SK-N-SH treated with all-trans-retinoic acid at 6 μM for 48 hours (cell line): Measurements from ENCODE around the gene FAM32A.

Experiments
- ARNTL ChIP-seq: fragments of 450-650 bp; formaldehyde crosslinking; IDR thresholded peaks from 2 replicates; pipeline ENCODE4 v1.5.0; 2020; ENCODE audit warnings: low read depth, mild to moderate bottlenecking, moderate library complexity, borderline replicate concordance
- BACH2 ChIP-seq: fragments of 250-450 bp; sonication (Bioruptor Pico); IDR thresholded peaks from 2 replicates; pipeline ENCODE4 v1.9.0; 2021; ENCODE audit warnings: mild to moderate bottlenecking, borderline replicate concordance
- CSDC2 ChIP-seq: fragments of 250-450 bp; sonication (Bioruptor Pico); IDR thresholded peaks from 2 replicates; pipeline ENCODE4 v1.5.0; 2020; ENCODE audit warnings: mild to moderate bottlenecking, moderate library complexity
- GLIS3 ChIP-seq: fragments of 250-450 bp; sonication (Bioruptor Pico); IDR thresholded peaks from 2 replicates; pipeline ENCODE4 v1.5.0; 2020; ENCODE audit warnings: mild to moderate bottlenecking, moderate library complexity
- RARB ChIP-seq: fragments of 250-450 bp; sonication (Bioruptor Pico); IDR thresholded peaks from 2 replicates; pipeline ENCODE4 v1.8.0; 2021; ENCODE audit warnings: mild to moderate bottlenecking, moderate library complexity
- TCF4 ChIP-seq: fragments of 250-450 bp; sonication (Bioruptor Pico); IDR thresholded peaks from 2 replicates; pipeline ENCODE4 v1.8.0; 2021; ENCODE audit warnings: mild to moderate bottlenecking, moderate library complexity, borderline replicate concordance
- TOX ChIP-seq: fragments of 250-450 bp; sonication (Bioruptor Pico); IDR thresholded peaks from 2 replicates; pipeline ENCODE4 v1.8.0; 2021; ENCODE audit warnings: mild to moderate bottlenecking, moderate library complexity, borderline replicate concordance
- ZC3H10 ChIP-seq: fragments of 250-450 bp; sonication (Bioruptor Pico); IDR thresholded peaks from 2 replicates; pipeline ENCODE4 v1.5.1; 2021; ENCODE audit warnings: mild to moderate bottlenecking, moderate library complexity
- ZFP3 ChIP-seq: fragments of 250-450 bp; sonication (Bioruptor Pico); IDR thresholded peaks from 2 replicates; pipeline ENCODE4 v1.5.0; 2020; ENCODE audit warnings: mild to moderate bottlenecking, moderate library complexity
- ZFP30 ChIP-seq: fragments of 450-650 bp; formaldehyde crosslinking; IDR thresholded peaks from 2 replicates; pipeline ENCODE4 v1.5.0; 2022; ENCODE audit warnings: mild to moderate bottlenecking, moderate library complexity
- TF ChIP-seq, protein P1 (sequence below): fragments of 250-450 bp; sonication (Bioruptor Pico); IDR thresholded peaks from 2 replicates; pipeline ENCODE4 v1.5.1; 2020; ENCODE audit warnings: low read depth, mild to moderate bottlenecking, moderate library complexity
- TF ChIP-seq, protein P2 (sequence below): fragments of 250-450 bp; sonication (Bioruptor Pico); IDR thresholded peaks from 2 replicates; pipeline ENCODE4 v1.8.0; 2020; ENCODE audit warnings: mild to moderate bottlenecking, moderate library complexity, borderline replicate concordance
- TF ChIP-seq, protein P3 (sequence below): fragments of 250-450 bp; sonication (Bioruptor Pico); IDR thresholded peaks from 2 replicates; pipeline ENCODE4 v1.5.0; 2020; ENCODE audit warnings: mild to moderate bottlenecking, moderate library complexity

DNA sequence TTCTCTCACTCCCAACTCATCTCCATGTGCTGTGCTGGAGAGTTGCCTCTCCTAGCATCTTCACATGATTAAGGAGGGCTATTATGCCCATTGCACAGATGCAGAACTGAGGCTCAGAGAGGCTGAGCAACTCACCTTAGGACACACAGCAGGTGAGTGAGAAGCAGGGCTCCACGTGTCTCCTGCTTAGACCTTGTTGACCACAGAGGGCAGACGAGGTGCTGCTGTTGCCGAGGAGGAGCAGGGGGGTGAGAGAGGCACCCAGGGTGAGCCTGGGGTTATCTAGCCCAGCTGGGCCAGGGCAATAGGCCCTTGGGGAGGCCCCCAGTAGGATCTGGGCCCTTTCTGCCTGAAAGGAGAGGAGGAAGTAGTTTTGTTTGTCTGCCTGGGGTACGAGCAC, 44.2 kb upstream of the FAM32A start:
- TF ChIP-seq TOX (CRISPR knock-in tag) (no peak), GLIS3 (no peak), TCF4 (CRISPR knock-in tag) (no peak), ZFP3 (CRISPR knock-in tag) (no peak), ZFP30 (CRISPR knock-in tag) (no peak), ARNTL (CRISPR knock-in tag) (no peak), RARB (CRISPR knock-in tag) (no peak), CSDC2 (no peak), BACH2 (CRISPR knock-in tag) (no peak), ZC3H10 (CRISPR knock-in tag) (no peak)
- TF ChIP-seq, protein P1, sequence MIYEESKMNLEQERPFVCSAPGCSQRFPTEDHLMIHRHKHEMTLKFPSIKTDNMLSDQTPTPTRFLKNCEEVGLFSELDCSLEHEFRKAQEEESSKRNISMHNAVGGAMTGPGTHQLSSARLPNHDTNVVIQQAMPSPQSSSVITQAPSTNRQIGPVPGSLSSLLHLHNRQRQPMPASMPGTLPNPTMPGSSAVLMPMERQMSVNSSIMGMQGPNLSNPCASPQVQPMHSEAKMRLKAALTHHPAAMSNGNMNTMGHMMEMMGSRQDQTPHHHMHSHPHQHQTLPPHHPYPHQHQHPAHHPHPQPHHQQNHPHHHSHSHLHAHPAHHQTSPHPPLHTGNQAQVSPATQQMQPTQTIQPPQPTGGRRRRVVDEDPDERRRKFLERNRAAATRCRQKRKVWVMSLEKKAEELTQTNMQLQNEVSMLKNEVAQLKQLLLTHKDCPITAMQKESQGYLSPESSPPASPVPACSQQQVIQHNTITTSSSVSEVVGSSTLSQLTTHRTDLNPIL: no peak
- TF ChIP-seq, protein P2, sequence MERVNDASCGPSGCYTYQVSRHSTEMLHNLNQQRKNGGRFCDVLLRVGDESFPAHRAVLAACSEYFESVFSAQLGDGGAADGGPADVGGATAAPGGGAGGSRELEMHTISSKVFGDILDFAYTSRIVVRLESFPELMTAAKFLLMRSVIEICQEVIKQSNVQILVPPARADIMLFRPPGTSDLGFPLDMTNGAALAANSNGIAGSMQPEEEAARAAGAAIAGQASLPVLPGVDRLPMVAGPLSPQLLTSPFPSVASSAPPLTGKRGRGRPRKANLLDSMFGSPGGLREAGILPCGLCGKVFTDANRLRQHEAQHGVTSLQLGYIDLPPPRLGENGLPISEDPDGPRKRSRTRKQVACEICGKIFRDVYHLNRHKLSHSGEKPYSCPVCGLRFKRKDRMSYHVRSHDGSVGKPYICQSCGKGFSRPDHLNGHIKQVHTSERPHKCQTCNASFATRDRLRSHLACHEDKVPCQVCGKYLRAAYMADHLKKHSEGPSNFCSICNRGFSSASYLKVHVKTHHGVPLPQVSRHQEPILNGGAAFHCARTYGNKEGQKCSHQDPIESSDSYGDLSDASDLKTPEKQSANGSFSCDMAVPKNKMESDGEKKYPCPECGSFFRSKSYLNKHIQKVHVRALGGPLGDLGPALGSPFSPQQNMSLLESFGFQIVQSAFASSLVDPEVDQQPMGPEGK: no peak
- TF ChIP-seq, protein P3, sequence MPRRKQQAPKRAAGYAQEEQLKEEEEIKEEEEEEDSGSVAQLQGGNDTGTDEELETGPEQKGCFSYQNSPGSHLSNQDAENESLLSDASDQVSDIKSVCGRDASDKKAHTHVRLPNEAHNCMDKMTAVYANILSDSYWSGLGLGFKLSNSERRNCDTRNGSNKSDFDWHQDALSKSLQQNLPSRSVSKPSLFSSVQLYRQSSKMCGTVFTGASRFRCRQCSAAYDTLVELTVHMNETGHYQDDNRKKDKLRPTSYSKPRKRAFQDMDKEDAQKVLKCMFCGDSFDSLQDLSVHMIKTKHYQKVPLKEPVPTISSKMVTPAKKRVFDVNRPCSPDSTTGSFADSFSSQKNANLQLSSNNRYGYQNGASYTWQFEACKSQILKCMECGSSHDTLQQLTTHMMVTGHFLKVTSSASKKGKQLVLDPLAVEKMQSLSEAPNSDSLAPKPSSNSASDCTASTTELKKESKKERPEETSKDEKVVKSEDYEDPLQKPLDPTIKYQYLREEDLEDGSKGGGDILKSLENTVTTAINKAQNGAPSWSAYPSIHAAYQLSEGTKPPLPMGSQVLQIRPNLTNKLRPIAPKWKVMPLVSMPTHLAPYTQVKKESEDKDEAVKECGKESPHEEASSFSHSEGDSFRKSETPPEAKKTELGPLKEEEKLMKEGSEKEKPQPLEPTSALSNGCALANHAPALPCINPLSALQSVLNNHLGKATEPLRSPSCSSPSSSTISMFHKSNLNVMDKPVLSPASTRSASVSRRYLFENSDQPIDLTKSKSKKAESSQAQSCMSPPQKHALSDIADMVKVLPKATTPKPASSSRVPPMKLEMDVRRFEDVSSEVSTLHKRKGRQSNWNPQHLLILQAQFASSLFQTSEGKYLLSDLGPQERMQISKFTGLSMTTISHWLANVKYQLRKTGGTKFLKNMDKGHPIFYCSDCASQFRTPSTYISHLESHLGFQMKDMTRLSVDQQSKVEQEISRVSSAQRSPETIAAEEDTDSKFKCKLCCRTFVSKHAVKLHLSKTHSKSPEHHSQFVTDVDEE (CRISPR knock-in tag): no peak
